ENCODE results near the gene FXYD4.

GRCh38 chr10:43351301-43351700 lies 20.1 kb upstream of the FXYD4 start:
- TF ChIP-seq MAX (IDR thresholded peaks at IDR 0.05; ENCODE audit: low read depth): no peak
- no peak for TF ChIP-seq REST (IDR thresholded peaks at IDR 0.05; ENCODE audit: low read depth, low read length)
- no peak for TF ChIP-seq CTCF (IDR thresholded peaks at IDR 0.05)
- TF ChIP-seq RFX5 (IDR thresholded peaks at IDR 0.05; ENCODE audit: low read length): no peak
- no peak for TF ChIP-seq FOSL2 (IDR thresholded peaks at IDR 0.05; ENCODE audit: borderline replicate concordance, low read depth)
- no peak for TF ChIP-seq MXI1 (IDR thresholded peaks at IDR 0.05; ENCODE audit: low read depth, low read length)
- no peak for TF ChIP-seq EP300 (IDR thresholded peaks at IDR 0.05; ENCODE audit: borderline replicate concordance in 1 of 2, low read depth in 1 of 2, low read length in 1 of 2)
- no peak for TF ChIP-seq USF2 (IDR thresholded peaks at IDR 0.05; ENCODE audit: borderline replicate concordance, low read depth, low read length)
- no peak for TF ChIP-seq TAF1 (IDR thresholded peaks at IDR 0.05; ENCODE audit: borderline replicate concordance, low read depth, low read length)
- TF ChIP-seq SIN3A (IDR thresholded peaks at IDR 0.05; ENCODE audit: borderline replicate concordance, low read depth, low read length): no peak
- TF ChIP-seq CHD2 (IDR thresholded peaks at IDR 0.05; ENCODE audit: low read length, partially characterized antibody): no peak
- TF ChIP-seq RXRA (IDR thresholded peaks at IDR 0.05; ENCODE audit: borderline replicate concordance, low read depth): no peak
